T1000 (cell line): ENCODE results near the gene CNP.
"Not testable (repeated sequence)": the region's sequence is repeated elsewhere in the genome, so short reads cannot be mapped to it uniquely, and the experiment has no call there.

Source experiments
- DNase-seq: peaks from one replicate; lab custom pipeline; 2025; ENCODE audit warnings: mixed read lengths; lab: John Stamatoyannopoulos, UW

The CNP gene

DNA sequence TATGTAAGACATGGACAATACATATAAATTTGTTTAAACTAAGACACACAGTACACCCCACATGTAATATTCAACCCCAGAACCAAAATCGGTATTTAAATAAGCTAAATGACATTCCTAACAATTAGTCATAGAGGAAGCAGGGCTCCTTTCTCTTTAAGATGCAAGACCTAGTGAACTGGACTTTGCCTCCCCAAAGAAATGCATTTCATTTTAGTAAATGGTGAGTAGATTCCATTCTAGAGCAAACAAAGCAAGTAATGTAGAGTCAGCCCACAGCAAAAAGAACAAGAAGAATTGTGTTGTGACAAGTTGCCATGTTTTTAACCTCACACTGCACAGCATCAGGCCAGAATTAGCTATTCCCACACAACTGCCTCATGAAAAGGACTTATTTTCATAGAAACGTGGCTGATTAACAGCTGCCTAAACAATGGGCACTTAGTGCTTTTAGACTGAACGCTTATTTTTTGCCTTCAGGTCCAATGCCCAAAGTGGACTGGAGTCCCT lies 36.3 kb downstream of the CNP start:
- DNase-seq, result no peak

- DNase-seq, result no peak
Measured at GRCh38 chr17:42005166-42005565, 38.6 kb downstream of the CNP start.

DNA sequence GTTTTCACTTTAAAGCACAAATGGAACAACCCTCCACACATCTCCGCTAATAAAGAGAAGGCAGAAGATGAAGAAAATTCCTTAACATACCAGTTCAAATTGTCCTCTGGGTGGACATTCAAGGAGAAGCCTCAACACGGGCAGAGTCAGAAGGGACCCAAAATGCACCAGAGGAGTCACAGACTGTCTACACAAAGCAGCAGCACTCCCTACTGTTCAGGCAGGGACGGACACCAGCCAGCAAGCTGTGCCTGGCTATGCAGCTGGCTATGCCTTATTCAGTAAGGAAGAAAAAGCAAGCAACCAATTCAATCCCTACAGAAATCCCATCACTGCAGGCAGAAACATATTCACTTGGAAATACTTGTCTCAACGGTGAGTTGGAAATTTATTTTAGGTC lies 42.6 kb downstream of the CNP start:
- no peak for DNase-seq

DNA sequence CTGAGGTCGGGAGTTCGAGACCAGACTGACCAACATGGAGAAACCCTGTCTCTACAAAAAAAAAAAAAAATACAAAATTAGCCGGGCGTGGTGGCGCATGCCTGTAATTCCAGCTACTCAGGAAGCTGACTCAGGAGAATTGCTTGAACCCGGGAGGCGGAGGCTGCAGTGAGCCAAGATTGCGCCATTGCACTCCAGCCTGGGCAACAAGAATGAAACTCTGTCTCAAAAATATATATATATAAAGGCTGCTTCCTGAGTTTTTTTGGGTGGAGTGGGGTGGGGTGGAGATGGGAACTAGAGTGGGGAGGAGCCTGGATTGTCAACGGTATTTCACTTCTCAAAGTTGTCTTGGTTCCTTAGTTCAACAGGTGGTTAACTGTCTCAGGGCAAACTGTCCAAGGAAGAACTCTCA lies 43.7 kb downstream of the CNP start:
- not testable (repeated sequence) for DNase-seq

GRCh38 chr17:42010898-42011516 lies 44.4 kb downstream of the CNP start:
- no peak for DNase-seq

DNA sequence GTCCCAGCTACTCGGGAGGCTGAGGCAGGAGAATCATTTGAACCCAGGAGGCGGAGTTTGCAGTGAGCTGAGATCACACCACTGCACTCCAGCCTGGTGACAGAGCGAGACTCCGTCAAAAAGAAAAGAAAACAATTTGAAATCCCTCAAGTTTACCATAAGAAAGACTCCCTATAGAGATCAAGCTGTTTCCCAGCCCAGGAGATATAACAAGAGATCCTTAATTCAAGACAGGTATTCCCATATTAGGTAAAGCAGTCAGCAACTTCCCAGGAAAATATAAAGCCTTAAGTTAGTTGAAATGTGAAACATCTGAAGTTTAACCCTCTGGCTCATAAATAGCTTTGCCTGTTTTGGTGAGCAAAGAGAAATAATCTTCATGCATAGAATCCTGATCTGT lies 45.8 kb downstream of the CNP start:
- DNase-seq, result not testable (repeated sequence)

GRCh38 chr17:42013740-42014139 lies 47.1 kb downstream of the CNP start:
- DNase-seq, result not testable (repeated sequence)

GRCh38 chr17:42016411-42016831 lies 49.8 kb downstream of the CNP start:
- no peak for DNase-seq

DNA sequence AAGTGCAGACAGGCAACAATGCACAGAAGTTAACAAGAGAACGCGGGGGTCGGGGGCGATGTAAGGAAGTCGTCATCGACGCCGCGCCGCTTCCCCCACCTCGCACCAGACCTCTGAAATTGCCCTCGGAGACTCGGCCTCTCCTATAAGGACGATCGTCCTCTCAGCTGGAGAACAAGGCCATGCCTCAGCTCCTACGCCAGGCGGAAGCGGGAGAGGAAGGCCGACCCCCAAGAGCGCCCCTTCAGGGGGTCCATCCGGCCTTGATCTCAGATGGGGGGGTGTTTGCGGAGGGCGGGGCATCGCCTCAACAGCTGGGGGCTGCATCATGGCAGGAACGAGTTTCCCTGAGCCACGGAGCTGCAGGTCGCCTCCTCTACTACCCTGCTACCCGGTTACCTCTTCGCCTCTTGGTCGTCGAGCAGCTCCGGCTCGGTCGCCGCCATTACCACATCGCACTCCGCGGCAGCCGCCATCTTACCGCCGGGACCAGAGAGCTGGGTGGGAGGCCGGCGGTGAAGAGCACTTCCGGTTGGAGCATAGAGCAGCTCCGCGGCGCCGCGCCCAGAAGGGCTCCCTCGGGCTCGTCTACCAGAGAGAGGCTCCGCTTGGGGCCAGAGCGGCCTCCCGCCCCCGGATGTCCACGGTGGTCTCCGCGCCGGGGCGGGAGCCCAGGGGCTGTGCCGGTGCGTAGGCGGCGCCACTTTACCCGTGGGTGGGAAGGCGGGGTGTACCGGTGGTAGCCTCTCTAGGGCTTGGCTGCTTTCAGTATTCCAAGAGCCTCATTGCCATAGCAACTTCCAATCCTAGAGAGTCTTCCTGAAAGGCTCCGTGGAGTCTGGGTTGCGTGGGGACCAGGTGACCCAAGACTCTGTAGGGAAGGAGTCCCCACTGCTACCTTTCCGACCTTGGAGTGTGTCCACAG lies 50.6 kb downstream of the CNP start, which contains the start of gene DNAJC7:
DNAJC7 (minus strand) TSS at position 499 of the 925 bp plus-strand sequence; CDS start at position 476, 23 bp downstream.
- DNase-seq, result peak; percentile 87

DNA sequence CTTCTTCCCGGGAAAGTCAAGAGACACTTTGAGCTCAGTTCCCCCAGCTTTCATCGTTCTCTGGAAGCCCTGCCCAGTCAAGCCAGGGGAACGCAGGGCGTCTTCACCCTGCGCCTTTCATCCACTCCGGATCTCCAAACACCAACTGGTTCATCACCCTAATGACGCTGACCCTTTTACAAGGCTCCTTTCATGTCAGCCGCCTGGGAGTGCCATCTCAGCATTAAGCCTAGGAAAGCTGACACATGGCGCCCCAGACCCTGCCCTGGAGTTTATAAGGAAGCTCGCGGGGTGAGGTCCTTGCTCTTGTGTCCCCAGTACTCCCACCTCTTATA lies 51.2 kb downstream of the CNP start:
- DNase-seq, result no peak

DNA sequence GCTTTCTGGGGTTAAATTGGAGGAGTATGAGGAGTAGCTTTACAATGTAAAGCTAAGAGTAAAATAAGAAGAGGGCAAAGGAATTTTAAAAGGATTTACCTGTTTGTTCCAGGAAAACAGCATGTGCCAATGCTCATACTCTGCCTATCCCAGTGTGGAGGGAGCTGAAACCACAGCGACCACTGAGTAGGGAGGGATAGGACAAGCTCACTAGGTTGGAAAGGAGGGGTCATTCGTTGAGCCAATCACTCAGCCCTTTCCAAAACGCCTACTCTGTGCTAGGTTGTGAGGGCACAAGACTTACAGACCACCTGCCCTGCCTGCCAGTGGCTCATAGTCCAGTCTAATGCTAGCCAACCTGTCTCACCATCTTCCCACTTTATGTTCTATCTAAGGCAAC lies 51.7 kb downstream of the CNP start:
- DNase-seq, result no peak

DNA sequence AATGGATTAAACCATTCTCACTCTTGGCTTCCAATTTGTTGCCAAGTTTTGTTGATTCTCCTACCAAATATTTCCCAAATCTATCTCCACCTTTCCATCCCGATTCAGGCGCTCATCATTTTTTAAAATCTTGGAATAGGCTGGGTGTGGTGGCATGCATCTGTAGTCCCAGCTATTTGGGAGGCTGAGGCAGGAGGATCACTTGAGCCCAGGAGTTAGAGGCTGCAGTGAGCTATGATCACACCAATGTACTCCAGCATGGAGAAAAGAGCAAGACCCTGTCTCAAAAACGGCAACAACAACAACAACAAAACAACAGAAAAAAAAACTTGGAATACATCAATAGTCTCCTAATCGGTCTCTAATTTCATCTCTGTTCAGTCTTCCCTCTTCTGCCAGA lies 52.4 kb downstream of the CNP start:
- no peak for DNase-seq

- peak; percentile 88 for DNase-seq
Measured at GRCh38 chr17:42019509-42020404, 53.2 kb downstream of the CNP start, which contains the start of gene NKIRAS2. Gene NKIRAS2 (plus strand): TSS chr17:42020090. CDS start chr17:42021578, 1,488 bp downstream.

GRCh38 chr17:42020845-42021244 lies 54.2 kb downstream of the CNP start:
- DNase-seq, result not testable (repeated sequence)

GRCh38 chr17:42023524-42024349 lies 57.1 kb downstream of the CNP start:
- DNase-seq, result no peak

- no peak for DNase-seq
Measured at GRCh38 chr17:42025191-42025579, 58.6 kb downstream of the CNP start.

DNA sequence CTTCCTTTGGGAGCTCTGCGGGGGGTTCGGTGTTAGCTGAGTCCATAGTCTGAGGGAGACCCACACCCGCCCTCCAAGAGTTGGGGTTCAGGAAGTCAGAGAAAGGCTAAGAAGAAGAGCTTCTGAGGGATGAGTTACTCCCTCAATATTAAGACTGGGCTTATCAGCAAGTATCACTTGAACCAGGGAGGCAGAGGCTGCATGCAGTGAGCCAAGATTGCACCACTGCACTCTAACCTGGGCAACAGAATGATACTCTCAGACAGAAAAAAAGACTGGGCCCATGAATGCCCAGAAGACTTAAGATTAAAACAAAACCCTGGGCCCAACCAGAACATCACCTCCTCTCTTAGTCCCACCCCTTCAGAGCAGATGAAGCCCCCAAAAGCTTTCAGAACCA lies 59.3 kb downstream of the CNP start:
- DNase-seq, result no peak

DNA sequence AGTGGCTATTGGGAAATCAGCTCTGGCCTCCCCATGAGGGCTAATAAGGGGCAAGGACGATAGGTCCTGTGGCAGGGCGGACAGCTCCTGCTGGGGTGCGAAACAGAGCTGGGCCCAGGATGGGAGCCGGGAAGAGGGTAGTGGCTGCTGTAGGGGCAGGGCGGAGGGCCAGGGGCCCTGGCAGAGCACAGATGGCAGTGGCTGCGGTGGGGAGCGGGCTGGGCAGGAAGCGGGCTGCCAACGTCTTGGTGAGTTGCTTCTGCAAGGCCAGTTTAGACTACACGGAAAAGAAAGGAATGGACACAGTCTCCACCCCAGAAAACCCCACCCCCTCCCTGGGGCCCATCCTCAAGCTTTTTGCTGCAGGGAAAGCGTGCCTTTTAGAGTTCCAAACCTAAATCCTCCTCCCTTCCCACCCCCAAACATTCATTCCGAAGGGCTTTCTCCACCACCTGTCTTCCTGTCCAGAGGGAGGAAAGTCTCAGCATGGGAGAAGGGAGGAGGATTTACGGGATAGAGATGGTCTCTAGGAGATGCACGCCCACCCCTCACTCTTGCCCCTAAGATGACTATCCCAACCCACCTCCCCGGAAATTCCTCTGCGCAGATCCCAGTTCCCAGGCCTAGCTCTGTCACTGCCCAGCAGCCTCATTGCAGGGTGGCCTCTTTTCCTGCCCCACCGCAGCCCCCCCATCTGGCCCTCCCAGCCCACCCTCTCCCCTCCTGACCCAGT lies 60.4 kb downstream of the CNP start:
- DNase-seq, result no peak
